ENCODE measurements around the gene OR5B3.
"Not testable (repeated sequence)": the region's sequence is repeated elsewhere in the genome, so short reads cannot be mapped to it uniquely, and the experiment has no call there.

- TF ChIP-seq POLR2A (IDR thresholded peaks at IDR 0.05; ENCODE audit: low read length); CTCF (IDR thresholded peaks at IDR 0.05); FOSL2 (IDR thresholded peaks at IDR 0.05); FOSL2 (CRISPR knock-in tag; IDR thresholded peaks at IDR 0.05); HDAC2 (IDR thresholded peaks at IDR 0.05); KDM1A (IDR thresholded peaks at IDR 0.05; ENCODE audit: low read depth): not testable (repeated sequence)
- TF ChIP-seq, protein P1, sequence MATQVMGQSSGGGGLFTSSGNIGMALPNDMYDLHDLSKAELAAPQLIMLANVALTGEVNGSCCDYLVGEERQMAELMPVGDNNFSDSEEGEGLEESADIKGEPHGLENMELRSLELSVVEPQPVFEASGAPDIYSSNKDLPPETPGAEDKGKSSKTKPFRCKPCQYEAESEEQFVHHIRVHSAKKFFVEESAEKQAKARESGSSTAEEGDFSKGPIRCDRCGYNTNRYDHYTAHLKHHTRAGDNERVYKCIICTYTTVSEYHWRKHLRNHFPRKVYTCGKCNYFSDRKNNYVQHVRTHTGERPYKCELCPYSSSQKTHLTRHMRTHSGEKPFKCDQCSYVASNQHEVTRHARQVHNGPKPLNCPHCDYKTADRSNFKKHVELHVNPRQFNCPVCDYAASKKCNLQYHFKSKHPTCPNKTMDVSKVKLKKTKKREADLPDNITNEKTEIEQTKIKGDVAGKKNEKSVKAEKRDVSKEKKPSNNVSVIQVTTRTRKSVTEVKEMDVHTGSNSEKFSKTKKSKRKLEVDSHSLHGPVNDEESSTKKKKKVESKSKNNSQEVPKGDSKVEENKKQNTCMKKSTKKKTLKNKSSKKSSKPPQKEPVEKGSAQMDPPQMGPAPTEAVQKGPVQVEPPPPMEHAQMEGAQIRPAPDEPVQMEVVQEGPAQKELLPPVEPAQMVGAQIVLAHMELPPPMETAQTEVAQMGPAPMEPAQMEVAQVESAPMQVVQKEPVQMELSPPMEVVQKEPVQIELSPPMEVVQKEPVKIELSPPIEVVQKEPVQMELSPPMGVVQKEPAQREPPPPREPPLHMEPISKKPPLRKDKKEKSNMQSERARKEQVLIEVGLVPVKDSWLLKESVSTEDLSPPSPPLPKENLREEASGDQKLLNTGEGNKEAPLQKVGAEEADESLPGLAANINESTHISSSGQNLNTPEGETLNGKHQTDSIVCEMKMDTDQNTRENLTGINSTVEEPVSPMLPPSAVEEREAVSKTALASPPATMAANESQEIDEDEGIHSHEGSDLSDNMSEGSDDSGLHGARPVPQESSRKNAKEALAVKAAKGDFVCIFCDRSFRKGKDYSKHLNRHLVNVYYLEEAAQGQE (IDR thresholded peaks at IDR 0.05): not testable (repeated sequence)
- TF ChIP-seq, protein P2, sequence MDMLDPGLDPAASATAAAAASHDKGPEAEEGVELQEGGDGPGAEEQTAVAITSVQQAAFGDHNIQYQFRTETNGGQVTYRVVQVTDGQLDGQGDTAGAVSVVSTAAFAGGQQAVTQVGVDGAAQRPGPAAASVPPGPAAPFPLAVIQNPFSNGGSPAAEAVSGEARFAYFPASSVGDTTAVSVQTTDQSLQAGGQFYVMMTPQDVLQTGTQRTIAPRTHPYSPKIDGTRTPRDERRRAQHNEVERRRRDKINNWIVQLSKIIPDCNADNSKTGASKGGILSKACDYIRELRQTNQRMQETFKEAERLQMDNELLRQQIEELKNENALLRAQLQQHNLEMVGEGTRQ (IDR thresholded peaks at IDR 0.05): not testable (repeated sequence)
These were observed 7.1 kb downstream of the OR5B3 start for GRCh38 chr11:58399622-58400021.

Measured in A549 (cell line).